ENCODE data around the gene PTPRCAP. TPM values are rescaled to one million over a fixed set of nuclear protein-coding genes. Genes with fewer than 3 reads are reported as not detected.

PTPRCAP gene
- total and polyA plus RNA-seq, 5 donors from 2014 or later = 291 to 1,084 (median 970) TPM

GRCh38 chr11:67442504-67443404, 5.3 kb upstream of the PTPRCAP start:
- peaks cover 11 to 85% (median 51%) of the 10 kb centered on the region in 4 donors for H3K4me1 Mint-ChIP-seq
- no peak overlapping the region for H3K4me3 ChIP-seq (ENCODE audit: low read depth, low read length)

DNA sequence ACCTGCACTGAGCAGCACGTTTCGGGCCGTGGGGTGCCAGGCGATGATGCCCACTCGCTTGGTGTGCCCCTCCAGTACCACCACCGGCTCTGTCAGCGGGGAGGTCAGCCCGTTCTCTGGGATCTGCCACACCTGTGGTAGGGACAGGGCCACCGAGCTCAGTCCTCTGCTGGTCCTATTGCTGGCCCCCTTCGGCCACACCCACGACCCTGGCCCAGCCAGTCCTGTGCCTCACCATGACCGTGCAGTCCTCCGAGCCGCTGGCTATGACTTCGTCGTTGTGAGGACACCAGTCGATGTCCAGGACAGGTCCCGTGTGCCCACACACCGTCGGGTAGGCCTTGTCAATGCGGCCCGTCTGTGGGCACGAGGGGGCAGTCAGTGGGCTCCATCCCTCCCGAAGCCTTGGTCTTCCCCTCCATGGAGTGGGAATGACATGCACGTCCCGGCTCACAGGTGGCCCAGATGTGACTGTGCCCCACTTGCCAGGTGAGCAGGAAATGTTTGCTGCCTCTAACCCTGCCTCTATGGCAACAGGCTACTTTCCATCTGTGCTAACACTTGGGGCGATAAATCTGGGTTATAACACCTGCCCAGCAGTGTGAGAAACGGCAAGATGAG, 4.4 kb upstream of the PTPRCAP start:
- ATAC-seq (ENCODE audit: low read depth in 2 of 2) (no peak), DNase-seq (peak in 2 of 3 donors; percentile 43 to 54)
- Histone ChIP-seq H3K4me3 (ENCODE audit: low read depth, low read length) (no peak overlapping the region), H3K4me1 (ENCODE audit: control insufficient read depth, insufficient read depth, low read length, poor library complexity, severe bottlenecking) (peaks cover 93% of the 10 kb centered on the region), H3K36me3 (ENCODE audit: control insufficient read depth, insufficient read depth, low read length) (no peaks in the 10 kb centered on the region), H3K9me3 (ENCODE audit: control insufficient read depth in 2 of 2, low read length in 2 of 2) (no peaks in the 10 kb centered on the region), H3K27me3 (ENCODE audit: control insufficient read depth, insufficient read depth, low read length) (no peaks in the 10 kb centered on the region), H3K27ac (ENCODE audit: insufficient read depth, low read length, poor library complexity, severe bottlenecking) (peak overlapping the region; percentile 94)
- Mint-ChIP-seq H3K36me3 (peaks cover under 1% of the 10 kb centered on the region), H3K27me3 (no peaks in the 10 kb centered on the region), H3K27ac (peak overlapping the region; percentile 76 to 90 (median 89)), H3K4me3 (peak overlapping the region; percentile 57 to 94 (median 74)), H3K9me3 (peaks cover 0 to 2% (median 0%) of the 10 kb centered on the region in 7 donors), H3K4me1 (peaks cover 11 to 79% (median 48%) of the 10 kb centered on the region in 4 donors)

More at GRCh38 chr11:67442504-67443404, 5.3 kb upstream of the PTPRCAP start:
- H3K4me1 ChIP-seq (ENCODE audit: control insufficient read depth, insufficient read depth, low read length, poor library complexity, severe bottlenecking) = peaks cover 97% of the 10 kb centered on the region
- no peaks in the 10 kb centered on the region for H3K9me3 ChIP-seq (ENCODE audit: control insufficient read depth in 2 of 2, low read length in 2 of 2)
- Mint-ChIP-seq H3K9me3 (peaks cover 0 to 2% (median 0%) of the 10 kb centered on the region in 7 donors), H3K27ac (peak overlapping the region; percentile 50 to 90 (median 89)), H3K4me3 (peak overlapping the region; percentile 57 to 94 (median 74)), H3K36me3 (no peaks in the 10 kb centered on the region), H3K27me3 (no peaks in the 10 kb centered on the region)
- peak overlapping the region; percentile 94 for H3K27ac ChIP-seq (ENCODE audit: insufficient read depth, low read length, poor library complexity, severe bottlenecking)
- ATAC-seq (ENCODE audit: low read depth in 2 of 2) (no peak), DNase-seq (no peak)
- no peaks in the 10 kb centered on the region for H3K27me3 ChIP-seq (ENCODE audit: control insufficient read depth, insufficient read depth, low read length)
- H3K36me3 ChIP-seq (ENCODE audit: control insufficient read depth, insufficient read depth, low read length) = no peaks in the 10 kb centered on the region

DNA sequence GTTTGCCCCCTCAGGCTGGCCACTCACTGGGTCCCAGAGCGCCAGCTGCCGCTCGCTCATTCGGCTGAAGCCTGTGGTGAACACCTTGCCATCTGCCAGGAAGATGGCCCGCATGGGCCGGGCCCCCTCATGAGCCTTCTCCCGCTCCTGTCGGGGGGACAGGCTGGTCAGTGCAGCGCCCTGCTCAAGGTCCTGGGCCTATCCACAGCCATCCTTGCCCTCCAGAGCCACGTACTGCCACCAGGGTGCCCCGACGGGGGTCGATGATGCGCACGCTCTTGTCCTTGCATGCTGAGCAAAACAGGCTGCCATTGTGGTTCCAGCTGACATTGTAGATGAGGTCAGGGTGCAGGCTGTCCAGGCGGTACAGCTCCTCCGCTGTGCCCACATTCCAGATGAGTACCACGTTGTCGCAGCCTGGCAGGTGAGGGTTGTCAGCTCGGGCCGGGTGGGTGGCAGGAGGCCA, 3.6 kb upstream of the PTPRCAP start:
- DNase-seq (peak in 1 of 3 donors; percentile 33), ATAC-seq (ENCODE audit: low read depth in 2 of 2) (no peak)
- H3K4me3 Mint-ChIP-seq = peak overlapping the region; percentile 53 to 99 (median 66)
- peak overlapping the region; percentile 76 to 94 (median 92) for H3K27ac Mint-ChIP-seq
- Histone ChIP-seq H3K9me3 (ENCODE audit: control insufficient read depth in 2 of 2, low read length in 2 of 2) (no peaks in the 10 kb centered on the region), H3K4me1 (ENCODE audit: control insufficient read depth, insufficient read depth, low read length, poor library complexity, severe bottlenecking) (peaks cover 93% of the 10 kb centered on the region), H3K4me3 (ENCODE audit: low read depth, low read length) (no peak overlapping the region), H3K36me3 (ENCODE audit: control insufficient read depth, insufficient read depth, low read length) (no peaks in the 10 kb centered on the region), H3K27me3 (ENCODE audit: control insufficient read depth, insufficient read depth, low read length) (no peaks in the 10 kb centered on the region), H3K27ac (ENCODE audit: insufficient read depth, low read length, poor library complexity, severe bottlenecking) (peak overlapping the region; percentile 94)
- no peaks in the 10 kb centered on the region for H3K27me3 Mint-ChIP-seq
- H3K36me3 Mint-ChIP-seq = peaks cover 5% of the 10 kb centered on the region
- H3K4me1 Mint-ChIP-seq = peaks cover 7 to 77% (median 44%) of the 10 kb centered on the region in 4 donors
- peaks cover 0 to 2% (median 0%) of the 10 kb centered on the region in 7 donors for H3K9me3 Mint-ChIP-seq

DNA sequence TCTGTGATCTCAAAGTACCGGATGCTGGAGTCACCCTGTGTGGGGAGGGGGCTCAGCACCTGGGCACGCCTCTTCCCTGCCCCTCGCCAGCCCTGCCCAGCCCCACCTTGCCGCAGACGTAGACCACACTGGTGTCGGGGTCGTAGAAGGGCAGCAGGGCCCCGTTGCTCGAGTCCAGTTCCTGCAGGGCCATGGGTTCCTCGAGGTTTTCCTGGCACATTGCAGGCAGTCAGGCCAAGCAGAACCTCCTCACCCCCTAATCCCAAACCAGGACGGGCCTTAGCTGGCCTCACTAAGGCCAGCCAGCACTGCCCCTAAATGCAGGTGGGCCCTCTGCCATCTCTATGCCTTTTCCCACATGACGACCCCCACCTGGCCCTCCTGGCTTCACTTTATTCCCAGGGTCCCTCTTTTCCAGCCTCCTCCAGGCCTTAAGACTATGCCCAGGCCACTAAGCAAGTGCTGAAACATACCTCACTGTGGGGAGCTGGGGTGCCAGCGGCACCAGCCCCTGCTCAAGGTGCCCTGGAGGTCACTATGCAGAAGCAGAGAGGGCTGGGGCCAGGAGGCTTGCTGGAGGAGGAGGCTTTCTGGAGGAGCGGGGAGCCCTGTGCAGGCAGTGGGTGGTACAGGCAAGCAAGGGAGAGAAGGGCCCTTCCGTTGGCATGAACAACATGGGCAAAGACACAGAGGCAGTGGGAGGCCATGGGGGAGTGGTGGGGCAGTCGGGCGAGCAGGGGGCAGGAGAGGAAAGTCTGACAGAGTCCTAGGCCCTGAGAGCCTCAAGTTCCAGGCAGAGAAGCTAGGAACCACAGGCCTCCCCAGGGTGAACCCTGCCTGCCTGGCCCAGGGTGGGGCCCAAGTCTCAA, 3.0 kb upstream of the PTPRCAP start:
- Histone ChIP-seq H3K36me3 (ENCODE audit: control insufficient read depth, insufficient read depth, low read length) (peaks cover 3% of the 10 kb centered on the region), H3K9me3 (ENCODE audit: control insufficient read depth in 2 of 2, low read length in 2 of 2) (no peaks in the 10 kb centered on the region), H3K27ac (ENCODE audit: insufficient read depth, low read length, poor library complexity, severe bottlenecking) (peak overlapping the region; percentile 94), H3K27me3 (ENCODE audit: control insufficient read depth, insufficient read depth, low read length) (no peaks in the 10 kb centered on the region), H3K4me1 (ENCODE audit: control insufficient read depth, insufficient read depth, low read length, poor library complexity, severe bottlenecking) (peaks cover 93% of the 10 kb centered on the region), H3K4me3 (ENCODE audit: low read depth, low read length) (peak overlapping the region; percentile 37)
- H3K36me3 Mint-ChIP-seq = peaks cover 5% of the 10 kb centered on the region
- no peaks in the 10 kb centered on the region for H3K27me3 Mint-ChIP-seq
- ATAC-seq (ENCODE audit: low read depth in 2 of 2) = no peak
- peaks cover 6 to 75% (median 38%) of the 10 kb centered on the region in 4 donors for H3K4me1 Mint-ChIP-seq
- H3K9me3 Mint-ChIP-seq = peaks cover 0 to 2% (median 0%) of the 10 kb centered on the region in 7 donors
- peak in 2 of 3 donors; percentile 29 to 66 for DNase-seq
- peak overlapping the region; percentile 92 to 98 (median 94) for H3K27ac Mint-ChIP-seq
- peak overlapping the region; percentile 97 to 99 (median 98) for H3K4me3 Mint-ChIP-seq

GRCh38 chr11:67439321-67440228, 2.1 kb upstream of the PTPRCAP start:
- peaks cover 93% of the 10 kb centered on the region for H3K4me1 ChIP-seq (ENCODE audit: control insufficient read depth, insufficient read depth, low read length, poor library complexity, severe bottlenecking)
- no peak for ATAC-seq (ENCODE audit: low read depth in 2 of 2)
- peak overlapping the region; percentile 92 to 98 (median 94) for H3K27ac Mint-ChIP-seq
- peaks cover 7% of the 10 kb centered on the region for H3K36me3 ChIP-seq (ENCODE audit: control insufficient read depth, insufficient read depth, low read length)
- peak overlapping the region; percentile 94 for H3K27ac ChIP-seq (ENCODE audit: insufficient read depth, low read length, poor library complexity, severe bottlenecking)
- peaks cover 6 to 73% (median 31%) of the 10 kb centered on the region in 4 donors for H3K4me1 Mint-ChIP-seq
- peak overlapping the region; percentile 70 for H3K4me3 ChIP-seq (ENCODE audit: low read depth, low read length)
- H3K27me3 Mint-ChIP-seq = no peaks in the 10 kb centered on the region
- peaks cover 5% of the 10 kb centered on the region for H3K36me3 Mint-ChIP-seq
- H3K27me3 ChIP-seq (ENCODE audit: control insufficient read depth, insufficient read depth, low read length) = no peaks in the 10 kb centered on the region
- no peak for DNase-seq
- peaks cover 0 to 2% (median 0%) of the 10 kb centered on the region in 7 donors for H3K9me3 Mint-ChIP-seq
- H3K9me3 ChIP-seq (ENCODE audit: control insufficient read depth in 2 of 2, low read length in 2 of 2) = no peaks in the 10 kb centered on the region
- peak overlapping the region; percentile 97 to 99 (median 98) for H3K4me3 Mint-ChIP-seq

DNA sequence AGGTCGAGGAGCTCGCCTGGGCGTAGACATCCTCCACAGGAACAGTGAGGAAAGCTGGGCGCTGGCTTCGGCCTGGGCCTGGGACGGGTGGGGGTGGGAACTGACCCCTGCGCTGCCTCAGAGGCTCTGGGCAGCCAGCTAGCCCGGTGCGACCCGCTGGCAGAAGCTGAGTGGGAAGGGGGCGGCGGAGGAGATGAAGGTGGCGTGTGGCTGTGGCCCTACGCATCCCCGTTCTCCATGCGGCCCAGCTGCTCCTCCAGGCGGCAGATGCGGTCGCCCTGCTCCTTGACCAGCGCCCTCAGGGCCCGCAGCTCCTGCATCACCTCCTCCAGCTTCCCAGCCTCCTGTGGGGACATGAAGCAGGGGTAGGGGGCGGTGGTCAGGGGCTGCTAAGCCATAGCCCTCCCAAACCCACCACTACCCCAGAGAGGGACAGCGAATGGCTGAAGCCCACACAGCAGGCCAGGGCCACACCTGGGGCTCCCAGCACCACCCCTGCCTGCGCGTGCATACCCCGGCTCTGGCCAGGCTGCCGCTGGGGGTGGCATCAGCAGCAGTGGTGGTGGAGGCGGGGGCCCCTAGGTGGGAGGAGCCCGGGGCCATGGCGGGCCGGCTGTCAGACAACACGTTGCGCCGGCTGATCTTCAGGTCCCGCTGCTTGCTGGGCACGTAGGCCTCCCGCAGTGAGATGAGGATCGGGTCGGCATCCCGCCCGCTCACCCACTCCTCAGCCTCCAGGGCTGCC, 848 bp upstream of the PTPRCAP start:
- Mint-ChIP-seq H3K4me3 (peak overlapping the region; percentile 97 to 99 (median 98)), H3K27me3 (no peaks in the 10 kb centered on the region), H3K27ac (peak overlapping the region; percentile 92 to 94 (median 94)), H3K36me3 (peaks cover 5% of the 10 kb centered on the region), H3K9me3 (no peaks in the 10 kb centered on the region), H3K4me1 (peaks cover 6 to 75% (median 30%) of the 10 kb centered on the region in 4 donors)
- peak; percentile 74 to 85 (median 76) for DNase-seq
- peaks cover 94% of the 10 kb centered on the region for H3K4me1 ChIP-seq (ENCODE audit: control insufficient read depth, insufficient read depth, low read length, poor library complexity, severe bottlenecking)
- H3K4me3 ChIP-seq (ENCODE audit: low read depth, low read length) = peak overlapping the region; percentile 88
- H3K27me3 ChIP-seq (ENCODE audit: control insufficient read depth, insufficient read depth, low read length) = no peaks in the 10 kb centered on the region
- ATAC-seq (ENCODE audit: low read depth in 2 of 2) = peak; percentile 35 to 41
- H3K9me3 ChIP-seq (ENCODE audit: control insufficient read depth in 2 of 2, low read length in 2 of 2) = no peaks in the 10 kb centered on the region
- H3K36me3 ChIP-seq (ENCODE audit: control insufficient read depth, insufficient read depth, low read length) = peaks cover 9% of the 10 kb centered on the region
- peak overlapping the region; percentile 94 for H3K27ac ChIP-seq (ENCODE audit: insufficient read depth, low read length, poor library complexity, severe bottlenecking)

All from CD4-positive, CD25-positive, alpha-beta regulatory T cell (primary cell).